GM19035 (cell line): ENCODE results near the gene GIMAP2.

ENCODE experiments used
- ATAC-seq: cut with Tn5 transposase; IDR thresholded peaks from one replicate; pipeline ENCODE4 v1.9.1; 2021; ENCODE audit not compliant: unreplicated experiment

GIMAP2 gene

DNA sequence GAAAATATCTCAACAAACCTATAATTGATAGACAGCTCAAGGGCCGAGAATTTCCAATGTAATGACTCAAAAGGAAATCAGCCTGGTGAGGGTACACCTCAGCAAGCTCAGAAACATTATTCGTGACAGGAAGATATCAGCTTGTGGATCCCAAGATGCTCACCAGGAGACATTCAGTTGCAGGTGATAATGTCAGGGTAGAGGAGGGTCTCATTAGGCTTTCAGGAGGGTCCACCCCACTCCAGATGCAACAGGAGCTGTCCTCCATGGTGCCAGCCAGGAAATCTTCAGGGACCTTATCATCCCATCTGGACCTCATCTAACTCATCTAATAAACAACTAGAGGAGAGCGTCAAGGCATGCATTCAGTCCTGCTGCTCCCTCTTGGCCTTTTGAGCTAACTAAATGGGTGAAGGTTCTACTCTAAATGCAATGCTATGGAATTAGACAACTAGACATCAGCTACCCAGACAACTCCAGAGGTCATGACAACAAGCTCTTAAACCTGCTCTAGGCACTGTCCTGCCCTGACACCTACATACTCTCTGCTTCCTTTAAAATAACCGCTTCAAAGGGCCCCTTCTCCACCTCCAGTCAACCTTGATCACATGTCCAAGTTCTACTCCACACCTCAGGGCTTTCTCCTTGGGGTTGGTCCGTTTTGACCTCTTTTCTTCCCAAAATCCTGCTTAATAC is 47.4 kb downstream of the GIMAP2 start:
- ATAC-seq = no peak

DNA sequence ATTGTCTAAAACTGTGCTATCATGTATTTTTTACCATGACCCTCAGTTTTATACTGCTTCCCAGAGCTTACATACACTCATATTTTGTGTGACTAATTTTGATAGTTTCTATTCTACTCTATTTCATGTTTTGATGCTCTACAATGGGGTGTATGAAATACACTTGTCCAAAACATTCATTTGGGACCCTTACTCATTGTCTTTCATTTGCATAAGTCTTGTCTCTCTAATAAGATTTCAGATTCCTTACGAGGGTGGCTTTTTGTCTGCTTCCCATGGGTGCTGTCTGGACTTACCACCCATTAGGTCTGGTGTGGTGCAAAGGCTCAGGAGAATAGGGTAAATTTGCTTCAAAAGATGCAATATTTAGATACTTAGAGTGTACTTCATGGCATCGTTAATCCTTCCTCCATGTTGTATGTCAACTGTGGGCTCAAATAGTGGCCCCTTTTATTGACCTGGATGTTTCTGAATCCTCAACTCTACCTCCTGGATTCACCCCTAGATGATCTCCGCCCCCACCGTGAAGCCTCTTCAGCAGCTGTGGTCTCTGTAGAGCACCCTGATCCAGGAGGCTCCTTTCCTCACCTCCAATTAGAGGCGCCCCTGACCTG is 48.1 kb downstream of the GIMAP2 start:
- no peak for ATAC-seq

DNA sequence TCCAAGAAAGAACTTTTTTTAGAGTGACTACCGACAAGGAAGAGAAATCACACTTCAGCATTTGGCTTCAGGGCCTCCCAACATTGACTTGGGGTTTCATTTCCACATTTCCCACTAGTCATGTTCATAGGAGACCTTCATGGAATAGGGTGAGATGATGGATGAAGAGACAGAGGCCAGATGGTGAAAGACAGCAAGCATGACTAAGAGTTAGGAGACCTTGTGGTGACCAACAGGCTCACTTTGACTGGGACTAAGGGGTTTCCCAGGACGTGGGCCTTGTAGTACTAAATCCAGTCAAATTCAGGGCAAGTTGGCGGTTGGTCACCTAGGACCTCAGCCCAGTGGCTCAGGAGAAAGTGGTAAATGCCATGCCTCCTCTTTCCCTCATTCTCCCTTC is 48.7 kb downstream of the GIMAP2 start:
- ATAC-seq = no peak

DNA sequence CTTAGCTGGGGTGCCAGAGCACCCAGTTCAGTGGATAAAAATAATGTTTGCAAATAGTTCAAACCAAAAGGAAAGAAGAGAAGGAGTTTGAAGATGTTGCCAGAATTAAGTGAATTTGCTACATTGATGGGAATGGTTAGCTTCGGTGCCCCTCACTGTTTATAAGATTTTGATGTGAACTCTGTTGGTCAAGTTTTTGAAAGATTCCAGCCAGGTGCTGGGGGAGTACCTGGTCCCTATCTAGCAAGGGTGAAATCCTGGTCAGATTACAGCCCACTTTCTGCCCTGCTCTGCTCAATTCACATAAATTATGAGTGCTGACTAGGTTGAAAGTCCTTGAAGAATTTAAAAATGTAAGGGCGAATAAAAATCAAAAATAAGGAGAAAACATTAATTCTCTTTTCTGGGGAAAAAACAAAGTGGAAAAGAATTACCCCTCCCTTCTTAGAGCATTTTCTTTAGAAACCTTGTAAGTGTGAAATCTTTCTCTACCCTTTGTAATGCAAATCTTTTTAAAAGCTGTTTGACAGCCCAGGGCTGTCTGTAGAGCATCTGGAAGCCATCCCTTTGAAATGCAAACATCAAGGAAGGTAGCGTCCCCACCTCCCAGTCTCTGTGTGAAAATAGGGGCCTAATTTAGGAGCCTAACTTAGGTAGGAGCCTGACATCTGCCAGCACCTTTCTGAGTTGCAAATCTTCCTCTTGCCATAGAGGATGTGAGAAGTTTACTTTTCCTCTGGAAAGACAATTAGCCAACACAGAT is 50.3 kb downstream of the GIMAP2 start:
- no peak for ATAC-seq

DNA sequence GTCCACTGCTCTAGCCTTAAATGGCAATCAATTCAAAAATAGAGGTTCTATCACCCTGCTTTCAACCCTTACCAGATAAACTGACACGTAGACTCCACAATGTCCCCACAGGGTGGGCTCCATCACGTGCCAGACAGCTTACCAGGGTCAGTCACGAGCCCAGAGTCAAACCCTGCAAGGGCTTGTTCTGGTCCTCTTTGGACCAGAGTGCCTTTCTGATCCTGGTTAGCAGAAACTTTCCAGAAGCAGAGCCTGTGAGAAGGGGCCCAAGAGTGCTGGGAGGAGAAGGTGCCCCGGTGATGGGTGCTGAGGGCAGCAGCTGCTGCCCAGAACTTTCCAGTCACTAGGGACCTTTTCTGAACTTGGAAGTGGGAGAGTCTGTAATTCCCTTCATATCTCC is 51.4 kb downstream of the GIMAP2 start:
- peak; percentile 10 for ATAC-seq

DNA sequence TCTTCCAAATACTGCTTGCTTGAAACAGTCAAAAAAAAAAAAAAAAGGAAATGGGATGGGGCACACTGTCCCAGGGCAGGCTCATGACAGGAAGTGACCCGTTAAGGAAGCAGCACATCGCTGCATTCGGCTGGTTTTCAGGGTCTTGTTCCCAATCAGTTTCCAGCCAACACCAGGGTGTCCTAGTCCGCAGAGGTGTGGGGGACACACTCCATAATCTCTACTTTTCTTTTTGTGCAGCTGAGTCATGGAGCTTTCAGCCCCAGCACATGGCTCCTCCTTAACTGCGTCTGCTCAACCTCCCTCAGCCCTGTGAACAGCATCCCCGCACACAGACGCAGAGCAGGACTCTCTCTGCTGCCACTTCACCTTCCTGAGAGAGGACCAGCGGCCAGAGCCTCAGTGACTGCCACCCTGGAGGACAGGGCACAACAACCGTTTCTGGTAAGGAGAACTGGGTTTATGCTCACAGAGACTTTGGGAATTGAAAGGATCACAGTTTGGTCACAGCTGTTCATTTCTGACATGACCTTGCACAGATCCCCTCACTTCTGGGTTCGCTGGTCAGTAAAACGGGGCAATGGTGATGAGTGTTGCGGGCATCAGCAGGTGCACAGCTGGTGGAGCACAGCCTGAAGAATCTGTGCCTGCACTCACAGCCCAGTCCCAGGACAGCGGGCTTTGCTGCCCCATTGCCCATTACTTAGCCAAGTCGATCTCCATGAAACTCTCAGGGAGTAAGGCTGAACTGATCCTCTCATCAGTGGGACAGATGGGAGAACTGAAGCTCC is 52.0 kb downstream of the GIMAP2 start, which contains the start of gene GIMAP5:
GIMAP5 (plus strand) TSS at position 154 of the 791 bp plus-strand sequence. CDS start 3,467 bp downstream, outside the sequence.
- ATAC-seq = peak; percentile 65

DNA sequence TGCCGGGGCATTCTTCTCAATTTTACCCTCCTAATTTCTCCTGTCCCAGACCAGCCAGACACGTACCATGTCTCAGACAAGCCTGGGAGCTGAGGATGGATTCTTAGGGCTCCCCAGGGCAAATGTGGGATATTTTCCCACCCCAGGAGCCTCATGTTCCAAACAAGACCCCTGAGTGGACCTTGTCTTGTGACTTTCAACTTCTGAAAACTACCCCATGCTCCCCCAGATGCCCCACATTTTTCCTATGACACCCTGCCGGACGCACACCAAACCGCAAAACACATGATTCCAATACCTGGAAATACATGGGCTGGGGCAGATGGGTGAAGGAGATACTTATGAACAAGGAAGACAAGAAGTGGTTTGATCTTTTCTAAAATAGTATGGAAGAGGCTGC is 52.6 kb downstream of the GIMAP2 start:
- ATAC-seq = no peak

DNA sequence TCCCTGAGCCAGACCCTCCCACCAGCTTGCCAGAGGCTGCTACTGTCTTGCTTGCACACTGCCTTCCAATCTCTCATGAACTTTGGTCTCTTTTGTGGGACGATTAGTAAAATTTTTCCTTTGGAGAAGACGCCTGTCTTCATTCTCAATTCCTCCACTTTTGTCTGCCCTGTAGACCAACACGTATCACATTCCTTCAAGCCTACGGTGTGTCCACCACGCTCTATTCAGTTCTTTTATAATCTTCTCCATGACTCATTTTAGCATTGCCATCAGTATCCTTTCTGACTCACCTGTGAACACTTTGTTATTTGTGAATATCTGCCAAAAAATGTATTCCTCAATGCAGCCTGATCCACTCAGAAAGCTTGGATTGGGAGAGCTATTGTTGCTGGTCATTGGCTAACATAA is 53.1 kb downstream of the GIMAP2 start:
- no peak for ATAC-seq

DNA sequence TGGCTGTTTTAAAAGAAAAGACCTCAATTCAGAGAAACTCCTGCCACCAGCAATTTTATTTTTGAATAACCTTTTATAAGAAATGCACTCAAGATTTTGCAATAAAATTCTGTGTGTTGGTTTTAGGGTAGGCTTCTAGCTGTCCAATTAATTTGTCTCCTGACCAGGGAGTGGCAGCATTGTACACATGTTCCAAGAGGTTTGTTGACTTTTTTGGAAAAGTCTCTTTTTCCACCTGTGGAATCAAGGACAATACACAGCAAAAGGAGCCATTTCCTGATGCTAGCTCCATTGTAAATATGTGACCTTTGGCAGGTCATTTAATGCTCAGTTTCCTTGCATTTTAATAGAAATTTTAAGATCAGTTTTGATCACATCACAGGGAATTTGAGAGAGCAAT is 53.5 kb downstream of the GIMAP2 start:
- ATAC-seq = no peak

DNA sequence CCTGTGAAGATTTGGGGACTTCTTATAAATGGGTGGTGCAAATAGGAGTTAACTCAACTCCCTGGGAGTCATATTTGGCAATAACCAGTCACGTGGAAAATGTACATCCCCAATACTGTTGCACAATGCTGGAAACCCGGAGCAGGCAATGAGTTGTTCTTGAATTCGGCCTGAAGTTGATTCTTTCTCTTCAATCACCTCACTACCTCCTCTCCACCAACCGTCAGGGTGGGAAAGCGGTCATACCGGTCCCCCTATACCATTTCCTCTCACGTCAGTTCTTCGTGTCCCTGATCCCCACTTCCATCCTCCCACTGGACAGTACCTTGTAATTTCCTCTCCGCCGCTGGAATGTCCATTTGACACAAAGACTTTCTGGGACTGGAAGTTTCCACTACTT is 54.5 kb downstream of the GIMAP2 start:
- no peak for ATAC-seq

DNA sequence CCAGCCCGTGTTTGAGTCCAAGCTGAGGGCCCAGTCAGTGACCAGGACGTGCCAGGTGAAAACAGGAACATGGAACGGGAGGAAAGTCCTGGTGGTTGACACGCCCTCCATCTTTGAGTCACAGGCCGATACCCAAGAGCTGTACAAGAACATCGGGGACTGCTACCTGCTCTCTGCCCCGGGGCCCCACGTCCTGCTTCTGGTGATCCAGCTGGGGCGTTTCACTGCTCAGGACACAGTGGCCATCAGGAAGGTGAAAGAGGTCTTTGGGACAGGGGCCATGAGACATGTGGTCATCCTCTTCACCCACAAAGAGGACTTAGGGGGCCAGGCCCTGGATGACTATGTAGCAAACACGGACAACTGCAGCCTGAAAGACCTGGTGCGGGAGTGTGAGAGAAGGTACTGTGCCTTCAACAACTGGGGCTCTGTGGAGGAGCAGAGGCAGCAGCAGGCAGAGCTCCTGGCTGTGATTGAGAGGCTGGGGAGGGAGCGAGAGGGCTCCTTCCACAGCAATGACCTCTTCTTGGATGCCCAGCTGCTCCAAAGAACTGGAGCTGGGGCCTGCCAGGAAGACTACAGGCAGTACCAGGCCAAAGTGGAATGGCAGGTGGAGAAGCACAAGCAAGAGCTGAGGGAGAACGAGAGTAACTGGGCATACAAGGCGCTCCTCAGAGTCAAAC is 56.9 kb downstream of the GIMAP2 start:
- ATAC-seq = no peak
